Measurements from ENCODE around the gene CNTN4.
A peak's percentile ranks its signal among the peaks of the same experiment; 100 is the strongest.

Gene CNTN4

DNA sequence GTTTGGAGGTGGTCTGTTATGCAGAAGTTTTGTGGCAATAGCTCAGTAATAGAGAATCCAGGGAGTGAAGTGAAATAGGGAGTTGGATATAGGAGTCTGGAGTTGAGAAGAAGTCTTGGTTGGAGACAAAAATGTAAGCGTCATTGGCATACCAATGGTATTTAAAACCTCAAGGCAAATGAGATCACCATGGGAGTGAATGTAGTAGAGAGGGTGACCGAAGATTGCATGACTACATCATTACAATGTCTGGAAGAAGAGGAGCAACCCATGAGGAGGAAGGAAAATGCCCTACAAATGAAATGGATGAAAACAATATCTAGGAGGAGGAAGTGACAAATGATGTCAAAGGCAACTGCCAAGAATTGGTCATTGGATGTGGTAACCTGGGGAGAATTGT, 54.4 kb downstream of the CNTN4 start:
- Histone ChIP-seq H3K4me3 (ENCODE audit: insufficient read length, low read depth) (no peak overlapping the region), H3K9me3 (ENCODE audit: insufficient read depth, low read length) (no peaks in the 10 kb centered on the region), H3K9ac (ENCODE audit: insufficient read length, low read depth) (no peak overlapping the region), H3K27me3 (ENCODE audit: insufficient read depth, insufficient read length) (no peaks in the 10 kb centered on the region), H3K36me3 (ENCODE audit: insufficient read depth, insufficient read length, low read length) (no peaks in the 10 kb centered on the region), H3K4me1 (ENCODE audit: insufficient read depth, insufficient read length) (no peaks in the 10 kb centered on the region)
- TF ChIP-seq YY1 (IDR thresholded peaks at IDR 0.05; ENCODE audit: insufficient read depth, insufficient read length) (no peak), SUZ12 (IDR thresholded peaks at IDR 0.05; ENCODE audit: extremely low read depth, insufficient read depth, insufficient read length) (no peak)
- DNase-seq (ENCODE audit: low read depth, low spot score) = no peak

DNA sequence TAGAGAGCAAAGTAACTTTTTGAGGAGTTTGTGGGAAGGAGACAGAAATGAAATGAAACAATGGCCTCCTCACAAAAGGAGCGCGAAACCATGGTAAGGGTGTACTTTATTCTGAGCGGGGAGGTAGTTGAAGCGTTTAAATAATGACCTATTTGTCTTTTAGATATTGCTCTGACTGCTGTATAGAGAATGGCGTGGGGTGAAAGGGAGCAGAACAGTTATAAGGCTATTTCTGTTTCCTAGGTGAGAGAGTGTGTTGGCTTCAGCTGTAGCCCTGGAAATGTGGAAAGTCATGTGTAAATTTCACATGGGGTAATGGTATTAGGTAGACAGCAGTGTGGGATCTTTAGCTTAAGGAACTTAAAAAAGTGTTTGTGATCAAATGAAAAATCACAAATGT, 54.9 kb downstream of the CNTN4 start:
- no peak for TF ChIP-seq YY1 (IDR thresholded peaks at IDR 0.05; ENCODE audit: insufficient read depth, insufficient read length)
- no peak for TF ChIP-seq SUZ12 (IDR thresholded peaks at IDR 0.05; ENCODE audit: extremely low read depth, insufficient read depth, insufficient read length)
- no peak for TF ChIP-seq ZNF274 (IDR thresholded peaks at IDR 0.05; ENCODE audit: low read depth, low read length)
- H3K9ac ChIP-seq (ENCODE audit: insufficient read length, low read depth) = no peak overlapping the region
- DNase-seq (ENCODE audit: low read depth, low spot score) = no peak
- no peaks in the 10 kb centered on the region for H3K27me3 ChIP-seq (ENCODE audit: insufficient read depth, insufficient read length)
- H3K4me1 ChIP-seq (ENCODE audit: insufficient read depth, insufficient read length) = no peaks in the 10 kb centered on the region
- H3K9me3 ChIP-seq (ENCODE audit: insufficient read depth, low read length) = no peaks in the 10 kb centered on the region
- no peak overlapping the region for H3K4me3 ChIP-seq (ENCODE audit: insufficient read length, low read depth)
- no peaks in the 10 kb centered on the region for H3K36me3 ChIP-seq (ENCODE audit: insufficient read depth, insufficient read length, low read length)

DNA sequence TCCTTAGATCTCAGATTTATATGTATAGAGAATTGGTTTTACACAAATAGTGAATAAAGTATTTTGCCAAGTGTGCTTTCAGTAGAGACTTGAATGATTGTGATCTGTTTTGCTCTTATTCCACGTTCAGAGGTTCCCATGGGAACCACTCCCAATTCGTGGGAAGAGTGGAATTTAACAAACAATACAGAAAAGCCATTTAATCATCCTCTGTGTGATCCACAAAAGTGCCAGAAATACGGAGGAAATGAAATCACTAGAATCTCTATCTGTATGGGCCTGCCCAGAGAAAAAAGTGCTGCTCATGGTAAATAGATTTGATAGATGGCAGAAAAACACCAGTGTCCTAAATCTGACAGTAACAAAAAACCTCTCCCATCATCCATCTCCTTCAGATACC, 56.0 kb downstream of the CNTN4 start:
- no peak for TF ChIP-seq SUZ12 (IDR thresholded peaks at IDR 0.05; ENCODE audit: extremely low read depth, insufficient read depth, insufficient read length)
- TF ChIP-seq YY1 (IDR thresholded peaks at IDR 0.05; ENCODE audit: insufficient read depth, insufficient read length) = no peak
- no peak for TF ChIP-seq ZNF274 (IDR thresholded peaks at IDR 0.05; ENCODE audit: low read depth, low read length)
- no peak overlapping the region for H3K9ac ChIP-seq (ENCODE audit: insufficient read length, low read depth)

DNA sequence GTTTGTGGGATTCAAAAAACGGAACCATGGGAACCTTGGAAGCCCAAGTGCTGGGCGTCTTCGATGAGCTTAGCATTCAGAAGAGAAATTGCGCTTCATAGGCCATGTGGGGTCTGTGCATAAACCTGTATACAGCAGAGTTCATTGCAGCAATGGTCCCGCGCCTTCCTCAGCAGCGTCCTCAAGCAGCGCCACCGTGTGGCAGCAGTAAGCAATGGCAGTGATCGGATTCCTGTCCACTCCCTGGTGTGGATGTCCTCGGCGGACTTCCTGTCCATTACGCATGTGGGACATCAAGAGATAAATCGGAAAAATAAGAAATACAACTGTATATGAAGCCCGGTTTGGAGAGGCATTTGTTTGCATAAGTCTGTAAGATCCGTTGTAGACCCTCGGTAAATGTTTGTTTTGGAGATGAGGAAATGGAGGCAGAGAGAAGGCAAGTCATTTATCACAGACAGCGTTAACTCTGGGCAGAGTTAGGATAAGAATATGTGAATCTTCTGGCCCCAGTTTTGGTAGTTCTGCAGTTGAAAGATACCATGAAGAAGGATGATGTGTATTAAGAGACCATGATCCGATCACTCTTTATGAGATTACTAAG, 57.7 kb downstream of the CNTN4 start:
- DNase-seq (ENCODE audit: low read depth, low spot score) = peak; percentile 52
- Histone ChIP-seq H3K4me3 (ENCODE audit: insufficient read length, low read depth) (no peak overlapping the region), H3K9ac (ENCODE audit: insufficient read length, low read depth) (no peak overlapping the region), H3K27me3 (ENCODE audit: insufficient read depth, insufficient read length) (no peaks in the 10 kb centered on the region), H3K36me3 (ENCODE audit: insufficient read depth, insufficient read length, low read length) (no peaks in the 10 kb centered on the region), H3K9me3 (ENCODE audit: insufficient read depth, low read length) (no peaks in the 10 kb centered on the region), H3K4me1 (ENCODE audit: insufficient read depth, insufficient read length) (no peaks in the 10 kb centered on the region)
- TF ChIP-seq YY1 (IDR thresholded peaks at IDR 0.05; ENCODE audit: insufficient read depth, insufficient read length) (no peak), ZNF274 (IDR thresholded peaks at IDR 0.05; ENCODE audit: low read depth, low read length) (no peak), SUZ12 (IDR thresholded peaks at IDR 0.05; ENCODE audit: extremely low read depth, insufficient read depth, insufficient read length) (no peak)

More for the DNA sequence above, 56.0 kb downstream of the CNTN4 start:
- Histone ChIP-seq H3K27me3 (ENCODE audit: insufficient read depth, insufficient read length) (no peaks in the 10 kb centered on the region), H3K4me1 (ENCODE audit: insufficient read depth, insufficient read length) (no peaks in the 10 kb centered on the region), H3K36me3 (ENCODE audit: insufficient read depth, insufficient read length, low read length) (no peaks in the 10 kb centered on the region), H3K9me3 (ENCODE audit: insufficient read depth, low read length) (no peaks in the 10 kb centered on the region), H3K4me3 (ENCODE audit: insufficient read length, low read depth) (no peak overlapping the region)
- DNase-seq (ENCODE audit: low read depth, low spot score) = no peak

DNA sequence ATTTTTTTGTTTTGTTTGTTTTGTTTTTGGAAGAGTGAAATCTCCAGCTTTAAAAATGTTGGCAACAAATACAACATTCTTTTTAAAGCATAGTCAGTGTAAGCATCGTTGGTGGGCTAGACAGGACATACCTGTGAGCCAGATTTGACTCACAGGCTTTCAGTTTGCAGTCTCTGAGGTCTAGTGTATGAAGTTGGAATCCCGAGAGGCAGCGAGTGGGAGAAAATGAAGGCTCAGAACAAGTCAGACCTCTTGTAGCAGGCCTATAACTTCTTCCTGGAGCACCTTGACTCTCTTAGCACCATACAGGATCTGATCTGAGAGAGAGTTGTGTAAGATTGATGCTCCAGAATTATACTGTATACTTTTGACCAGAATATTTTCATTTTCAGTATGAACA, 60.2 kb downstream of the CNTN4 start:
- Histone ChIP-seq H3K4me1 (ENCODE audit: insufficient read depth, insufficient read length) (no peaks in the 10 kb centered on the region), H3K27me3 (ENCODE audit: insufficient read depth, insufficient read length) (no peaks in the 10 kb centered on the region), H3K9ac (ENCODE audit: insufficient read length, low read depth) (no peak overlapping the region), H3K9me3 (ENCODE audit: insufficient read depth, low read length) (no peaks in the 10 kb centered on the region), H3K4me3 (ENCODE audit: insufficient read length, low read depth) (no peak overlapping the region), H3K36me3 (ENCODE audit: insufficient read depth, insufficient read length, low read length) (no peaks in the 10 kb centered on the region)
- TF ChIP-seq SUZ12 (IDR thresholded peaks at IDR 0.05; ENCODE audit: extremely low read depth, insufficient read depth, insufficient read length) = no peak
- TF ChIP-seq YY1 (IDR thresholded peaks at IDR 0.05; ENCODE audit: insufficient read depth, insufficient read length) = no peak
- TF ChIP-seq ZNF274 (IDR thresholded peaks at IDR 0.05; ENCODE audit: low read depth, low read length) = no peak
- DNase-seq (ENCODE audit: low read depth, low spot score) = no peak

DNA sequence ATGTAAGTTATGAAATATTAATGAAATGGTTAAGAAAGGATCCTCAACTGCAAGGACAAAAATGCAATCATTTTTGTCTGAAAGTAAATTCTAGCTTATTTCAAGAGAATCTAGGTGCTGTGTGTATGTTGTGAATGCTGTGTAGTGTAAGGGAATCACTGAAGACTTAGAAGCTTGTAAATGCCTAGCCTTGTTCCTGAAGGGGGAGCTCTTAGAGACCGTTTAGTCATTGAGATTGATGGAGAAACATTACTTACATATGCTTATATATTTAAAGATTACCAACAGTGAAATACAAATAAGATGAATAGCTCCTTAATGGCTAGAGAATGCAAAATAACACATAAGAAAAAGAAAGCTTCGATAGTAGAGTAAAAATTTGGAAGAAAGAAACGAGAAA, 67.9 kb downstream of the CNTN4 start:
- peak; percentile 20 for DNase-seq (ENCODE audit: low read depth, low spot score)
- no peaks in the 10 kb centered on the region for H3K4me1 ChIP-seq (ENCODE audit: insufficient read depth, insufficient read length)
- no peaks in the 10 kb centered on the region for H3K27me3 ChIP-seq (ENCODE audit: insufficient read depth, insufficient read length)
- H3K36me3 ChIP-seq (ENCODE audit: insufficient read depth, insufficient read length, low read length) = no peaks in the 10 kb centered on the region
- no peak overlapping the region for H3K4me3 ChIP-seq (ENCODE audit: insufficient read length, low read depth)
- H3K9me3 ChIP-seq (ENCODE audit: insufficient read depth, low read length) = no peaks in the 10 kb centered on the region
- TF ChIP-seq SUZ12 (IDR thresholded peaks at IDR 0.05; ENCODE audit: extremely low read depth, insufficient read depth, insufficient read length) = no peak
- no peak for TF ChIP-seq YY1 (IDR thresholded peaks at IDR 0.05; ENCODE audit: insufficient read depth, insufficient read length)
- TF ChIP-seq ZNF274 (IDR thresholded peaks at IDR 0.05; ENCODE audit: low read depth, low read length) = no peak
- H3K9ac ChIP-seq (ENCODE audit: insufficient read length, low read depth) = no peak overlapping the region

DNA sequence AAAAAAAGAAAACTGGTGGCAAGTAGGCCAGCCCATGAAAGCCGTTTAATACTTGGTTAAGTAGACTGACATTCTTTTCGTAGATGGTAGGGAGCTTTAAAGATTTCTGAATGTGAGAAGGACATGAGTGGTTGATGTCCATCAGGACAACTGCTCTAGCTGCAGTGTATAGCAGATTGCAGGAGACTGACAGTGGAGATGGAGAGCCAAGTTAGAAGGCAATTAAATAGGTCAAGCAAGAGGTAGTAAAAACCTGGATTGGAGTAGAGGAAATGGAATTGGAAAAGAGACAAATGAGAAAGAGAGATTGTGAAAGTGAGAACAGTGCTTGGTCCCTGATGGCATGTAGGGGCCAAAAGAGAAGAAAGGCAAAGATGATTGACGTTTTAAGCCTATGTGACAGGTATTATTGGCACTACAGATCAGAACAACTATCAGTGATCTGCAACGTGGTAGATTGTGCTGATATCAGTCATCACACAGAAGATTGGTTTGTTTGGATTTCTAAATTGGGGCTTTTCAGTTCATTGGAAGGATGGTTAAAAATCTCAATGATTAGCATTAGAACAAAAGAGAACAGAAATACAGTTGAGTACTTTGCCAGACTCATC, 74.0 kb downstream of the CNTN4 start:
- H3K36me3 ChIP-seq (ENCODE audit: insufficient read depth, insufficient read length, low read length) = no peaks in the 10 kb centered on the region
- H3K4me1 ChIP-seq (ENCODE audit: insufficient read depth, insufficient read length) = no peaks in the 10 kb centered on the region
- no peak overlapping the region for H3K4me3 ChIP-seq (ENCODE audit: insufficient read length, low read depth)
- TF ChIP-seq YY1 (IDR thresholded peaks at IDR 0.05; ENCODE audit: insufficient read depth, insufficient read length) = no peak
- H3K9me3 ChIP-seq (ENCODE audit: insufficient read depth, low read length) = no peaks in the 10 kb centered on the region
- no peak overlapping the region for H3K9ac ChIP-seq (ENCODE audit: insufficient read length, low read depth)
- H3K27me3 ChIP-seq (ENCODE audit: insufficient read depth, insufficient read length) = no peaks in the 10 kb centered on the region
- DNase-seq (ENCODE audit: low read depth, low spot score) = no peak
